H9 (cell line): ENCODE measurements around the gene B3GNT9. TPM values are rescaled to one million over a fixed set of nuclear protein-coding genes. Genes with fewer than 3 reads are reported as not detected.

ENCODE experiments used
- DNase-seq: peaks from one replicate; pipeline ENCODE4 v3.0.0-alpha.2; 2017
- H2AFZ ChIP-seq: one replicate; pipeline ENCODE4 v1.6.1; 2013; ENCODE audit warnings: mild to moderate bottlenecking, low read length, control low read depth, moderate library complexity
- H2AK5ac ChIP-seq: 2 replicates; pipeline ENCODE4 v1.6.1; 2013; ENCODE audit warnings: low read length, control low read depth, mixed read lengths; ENCODE audit not compliant: insufficient read length
- H2BK120ac ChIP-seq: one replicate; pipeline ENCODE4 v1.6.1; 2013; ENCODE audit warnings: low read depth, mild to moderate bottlenecking, low read length, control low read depth, inconsistent platforms; ENCODE audit not compliant: poor library complexity, severe bottlenecking
- H2BK12ac ChIP-seq: 2 replicates; pipeline ENCODE4 v1.6.1; 2013; ENCODE audit warnings: low read length, control low read depth, mixed read lengths, low read depth; ENCODE audit not compliant: insufficient read length
- H2BK15ac ChIP-seq: 2 replicates; pipeline ENCODE4 v1.6.1; 2013; ENCODE audit warnings: low read depth, low read length, control low read depth
- H2BK20ac ChIP-seq: one replicate; pipeline ENCODE4 v1.6.1; 2013; ENCODE audit warnings: low read depth, mild to moderate bottlenecking, low read length, control low read depth, inconsistent platforms; ENCODE audit not compliant: poor library complexity, severe bottlenecking
- H2BK5ac ChIP-seq: 2 replicates; pipeline ENCODE4 v1.6.1; 2013; ENCODE audit warnings: low read length, control low read depth, mixed read lengths; ENCODE audit not compliant: insufficient read length
- H3K14ac ChIP-seq: 2 replicates; pipeline ENCODE4 v1.6.1; 2013; ENCODE audit warnings: low read length, control low read depth; ENCODE audit not compliant: insufficient read depth
- H3K18ac ChIP-seq: 2 replicates; pipeline ENCODE4 v1.6.1; 2013; ENCODE audit warnings: low read depth, mild to moderate bottlenecking, mixed read lengths, low read length, control low read depth; ENCODE audit not compliant: insufficient read length
- H3K23ac ChIP-seq: 2 replicates; pipeline ENCODE4 v1.6.1; 2013; ENCODE audit warnings: low read length, control low read depth, mixed read lengths, low read depth; ENCODE audit not compliant: insufficient read length
- H3K23me2 ChIP-seq: 2 replicates; pipeline ENCODE4 v1.6.1; 2013; ENCODE audit warnings: low read depth, mild to moderate bottlenecking, mixed read lengths, low read length, control low read depth; ENCODE audit not compliant: insufficient read length, poor library complexity, severe bottlenecking
- H3K27ac ChIP-seq: 2 replicates; pipeline ENCODE4 v1.5.1; 2013; ENCODE audit warnings: low read length, control low read depth, mixed read lengths, low read depth; ENCODE audit not compliant: insufficient read length
- H3K27me3 ChIP-seq: 2 replicates; pipeline ENCODE4 v1.6.1; 2013; ENCODE audit warnings: low read length, control low read depth, inconsistent platforms; ENCODE audit not compliant: insufficient read depth
- H3K4ac ChIP-seq: 2 replicates; pipeline ENCODE4 v1.6.1; 2013; ENCODE audit warnings: low read depth, mild to moderate bottlenecking, control low read depth, inconsistent platforms, low read length, moderate library complexity
- H3K4me1 ChIP-seq: 2 replicates; pipeline ENCODE4 v1.6.1; 2013; ENCODE audit warnings: low read length, control low read depth, inconsistent platforms; ENCODE audit not compliant: insufficient read depth
- H3K4me2 ChIP-seq: 2 replicates; pipeline ENCODE4 v1.6.1; 2013; ENCODE audit warnings: low read length, control low read depth, mixed read lengths; ENCODE audit not compliant: insufficient read length, insufficient read depth
- H3K56ac ChIP-seq: 2 replicates; pipeline ENCODE4 v1.6.1; 2013; ENCODE audit warnings: low read depth, mild to moderate bottlenecking, mixed read lengths, low read length, control low read depth; ENCODE audit not compliant: insufficient read length
- H3K79me1 ChIP-seq: 2 replicates; pipeline ENCODE4 v1.6.1; 2013; ENCODE audit warnings: low read depth, mild to moderate bottlenecking, moderate library complexity, low read length, control low read depth, inconsistent platforms; ENCODE audit not compliant: insufficient read depth, poor library complexity, severe bottlenecking
- H3K79me2 ChIP-seq: 2 replicates; pipeline ENCODE4 v1.6.1; 2013; ENCODE audit warnings: low read length, control low read depth, inconsistent platforms; ENCODE audit not compliant: insufficient read depth
- H3K9ac ChIP-seq: 2 replicates; pipeline ENCODE4 v1.6.1; 2013; ENCODE audit warnings: low read length, control low read depth, mixed read lengths; ENCODE audit not compliant: insufficient read length; ENCODE audit errors: extremely low read depth
- H3K9me3 ChIP-seq: one replicate; pipeline ENCODE4 v1.6.1; 2013; ENCODE audit warnings: low read depth, low read length, inconsistent platforms; ENCODE audit not compliant: control insufficient read depth
- H3T11ph ChIP-seq: one replicate; pipeline ENCODE4 v1.6.1; 2013; ENCODE audit warnings: mild to moderate bottlenecking, low read length, control low read depth, inconsistent platforms
- H4K20me1 ChIP-seq: one replicate; pipeline ENCODE4 v1.6.1; 2013; ENCODE audit not compliant: control insufficient read depth, insufficient read length, insufficient read depth
- H4K5ac ChIP-seq: 2 replicates; pipeline ENCODE4 v1.6.1; 2013; ENCODE audit warnings: low read depth, mild to moderate bottlenecking, mixed read lengths, low read length, control low read depth; ENCODE audit not compliant: insufficient read length
- H4K8ac ChIP-seq: replicated peaks from 2 replicates; pipeline ENCODE4 v1.6.1; 2013; ENCODE audit warnings: low read length, control low read depth, mixed read lengths, low read depth; ENCODE audit not compliant: insufficient read length
- H4K91ac ChIP-seq: 2 replicates; pipeline ENCODE4 v1.6.1; 2013; ENCODE audit warnings: low read depth, mild to moderate bottlenecking, moderate library complexity, mixed read lengths, low read length, control low read depth; ENCODE audit not compliant: insufficient read length
- H3K27ac Mint-ChIP-seq, 3 experiments: 2 replicates in 2 of 3; 3 replicates in 1 of 3; pipeline ENCODE4 v1.8.0; 2020 to 2021; ENCODE audit warnings: mixed read lengths in 3 of 3, mild to moderate bottlenecking in 1 of 3, moderate library complexity in 1 of 3
- H3K27me3 Mint-ChIP-seq: 2 replicates; pipeline ENCODE4 v1.8.0; 2021; ENCODE audit warnings: low read depth, mild to moderate bottlenecking, moderate library complexity, mixed read lengths
- H3K36me3 Mint-ChIP-seq, 3 experiments: 2 replicates in 2 of 3; 3 replicates in 1 of 3; pipeline ENCODE4 v1.8.0; 2020 to 2021; ENCODE audit warnings: low read depth in 3 of 3, mixed read lengths in 3 of 3; ENCODE audit not compliant: insufficient read depth in 1 of 3
- H3K4me1 Mint-ChIP-seq, 2 experiments: 2 replicates each; pipeline ENCODE4 v1.8.0; 2020; ENCODE audit warnings: mixed read lengths in 2 of 2
- H3K4me3 Mint-ChIP-seq, 2 experiments: 2 replicates in 1 of 2; 3 replicates in 1 of 2; pipeline ENCODE4 v1.8.0; 2020 to 2021; ENCODE audit warnings: mild to moderate bottlenecking in 2 of 2, mixed read lengths in 2 of 2, moderate library complexity in 1 of 2
- H3K9me3 Mint-ChIP-seq, 2 experiments: 2 replicates in 1 of 2; 3 replicates in 1 of 2; pipeline ENCODE4 v1.8.0; 2020; ENCODE audit warnings: mild to moderate bottlenecking in 2 of 2, mixed read lengths in 2 of 2, moderate library complexity in 1 of 2
- WGBS: extraction: QIAGEN DNeasy Blood & Tissue Kit; methylation state at CpG from one replicate; pipeline ENCODE4 v1.1.7; 2013; ENCODE audit warnings: missing lambda C conversion rate, low lambda C conversion rate, mixed read lengths; ENCODE audit not compliant: insufficient read length; ENCODE audit errors: extremely low coverage; 5-methylcytosine and 5-hydroxymethylcytosine counted together
- total RNA-seq: library from RNA; stranded (reverse); gene quantifications from 2 replicates; pipeline ENCODE4 v1.2.1, GENCODE V29; 2021
- TF ChIP-seq, protein P1 (sequence below): fragments of 200-600 bp; sonication (generic); conservative IDR thresholded peaks from 3 replicates; pipeline ENCODE4 v1.8.0; 2021; ENCODE audit warnings: antibody characterized with exemption, mild to moderate bottlenecking

Gene B3GNT9
- total RNA-seq, 1 experiment from 2014 or later: 11.2 TPM

GRCh38 chr16:67155295-67156142 is 4.7 kb upstream of the B3GNT9 start:
- Histone ChIP-seq H2BK20ac (no peak overlapping the region), H3K9ac (no peak overlapping the region), H3K9me3 (no peaks in the 10 kb centered on the region), H4K91ac (no peak overlapping the region), H2AFZ (no peak overlapping the region), H4K8ac (no peak overlapping the region), H3K18ac (no peak overlapping the region), H3K27me3 (peaks cover 77% of the 10 kb centered on the region), H3K4me2 (peak overlapping the region; percentile 51), H4K20me1 (no peaks in the 10 kb centered on the region), H2BK120ac (no peak overlapping the region), H3T11ph (no peak overlapping the region), H3K27ac (no peak overlapping the region), H3K14ac (no peak overlapping the region), H3K23ac (no peak overlapping the region), H3K23me2 (peaks cover 25% of the 10 kb centered on the region), H3K4me1 (no peaks in the 10 kb centered on the region), H2BK5ac (no peak overlapping the region), H2AK5ac (no peak overlapping the region), H3K79me2 (no peaks in the 10 kb centered on the region), H3K56ac (no peak overlapping the region), H3K79me1 (no peaks in the 10 kb centered on the region), H2BK12ac (no peak overlapping the region), H4K5ac (no peak overlapping the region), H3K4ac (no peak overlapping the region), H2BK15ac (no peak overlapping the region)
- TF ChIP-seq, protein P1, sequence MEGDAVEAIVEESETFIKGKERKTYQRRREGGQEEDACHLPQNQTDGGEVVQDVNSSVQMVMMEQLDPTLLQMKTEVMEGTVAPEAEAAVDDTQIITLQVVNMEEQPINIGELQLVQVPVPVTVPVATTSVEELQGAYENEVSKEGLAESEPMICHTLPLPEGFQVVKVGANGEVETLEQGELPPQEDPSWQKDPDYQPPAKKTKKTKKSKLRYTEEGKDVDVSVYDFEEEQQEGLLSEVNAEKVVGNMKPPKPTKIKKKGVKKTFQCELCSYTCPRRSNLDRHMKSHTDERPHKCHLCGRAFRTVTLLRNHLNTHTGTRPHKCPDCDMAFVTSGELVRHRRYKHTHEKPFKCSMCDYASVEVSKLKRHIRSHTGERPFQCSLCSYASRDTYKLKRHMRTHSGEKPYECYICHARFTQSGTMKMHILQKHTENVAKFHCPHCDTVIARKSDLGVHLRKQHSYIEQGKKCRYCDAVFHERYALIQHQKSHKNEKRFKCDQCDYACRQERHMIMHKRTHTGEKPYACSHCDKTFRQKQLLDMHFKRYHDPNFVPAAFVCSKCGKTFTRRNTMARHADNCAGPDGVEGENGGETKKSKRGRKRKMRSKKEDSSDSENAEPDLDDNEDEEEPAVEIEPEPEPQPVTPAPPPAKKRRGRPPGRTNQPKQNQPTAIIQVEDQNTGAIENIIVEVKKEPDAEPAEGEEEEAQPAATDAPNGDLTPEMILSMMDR: peak; percentile 99
- peaks cover 13 to 22% of the 10 kb centered on the region in 2 experiments for H3K4me1 Mint-ChIP-seq
- peak; percentile 85 for DNase-seq
- H3K36me3 Mint-ChIP-seq: no peaks in the 10 kb centered on the region; a peak in 1 of 7 replicates
- no peak overlapping the region for H3K27ac Mint-ChIP-seq
- peaks cover 0 to 7% of the 10 kb centered on the region in 2 experiments; a peak in 3 of 5 replicates for H3K9me3 Mint-ChIP-seq
- H3K27me3 Mint-ChIP-seq: peaks cover 96% of the 10 kb centered on the region
- WGBS: no CpG with 5 or more reads among the region's 74 CpGs
- peak overlapping the region; percentile 56 to 75 for H3K4me3 Mint-ChIP-seq
